RWPE2 (cell line): ENCODE data around the gene KCTD4.

Experiments
- ATAC-seq: fragments of 200-7000 bp; cut with Tn5 transposase; 3 replicates; pipeline ENCODE4 v1.9.1; 2021; ENCODE audit warnings: low read depth
- DNase-seq: peaks from one replicate; pipeline ENCODE4 v3.0.0-alpha.2; 2020; ENCODE audit warnings: low spot score
- H3K27ac ChIP-seq: fragments of 450-650 bp; 2 replicates; pipeline ENCODE4 v1.5.1; 2017; ENCODE audit warnings: mild to moderate bottlenecking; ENCODE audit not compliant: poor library complexity, severe bottlenecking
- H3K27me3 ChIP-seq: fragments of 250-450 bp; sonication (Bioruptor Pico); 2 replicates; pipeline ENCODE4 v1.5.1; 2021; ENCODE audit warnings: mild to moderate bottlenecking, moderate library complexity; ENCODE audit not compliant: insufficient read depth, poor library complexity, severe bottlenecking
- H3K36me3 ChIP-seq: fragments of 250-450 bp; sonication (Bioruptor Pico); 2 replicates; pipeline ENCODE4 v1.5.1; 2020; ENCODE audit warnings: low read depth, mild to moderate bottlenecking, moderate library complexity
- H3K4me1 ChIP-seq: fragments of 250-450 bp; sonication (Bioruptor Pico); 2 replicates; pipeline ENCODE4 v1.5.1; 2021; ENCODE audit warnings: mild to moderate bottlenecking, moderate library complexity; ENCODE audit not compliant: insufficient read depth, poor library complexity, severe bottlenecking
- H3K4me3 ChIP-seq: fragments of 250-450 bp; sonication (Bioruptor Pico); 2 replicates; pipeline ENCODE4 v1.5.1; 2021; ENCODE audit warnings: mild to moderate bottlenecking, moderate library complexity; ENCODE audit not compliant: severe bottlenecking
- H3K9me3 ChIP-seq: fragments of 250-450 bp; sonication (Bioruptor Pico); 2 replicates; pipeline ENCODE4 v1.5.1; 2021; ENCODE audit warnings: mild to moderate bottlenecking, moderate library complexity; ENCODE audit not compliant: severe bottlenecking
- TF ChIP-seq, protein P1 (sequence below): fragments of 450-650 bp; IDR thresholded peaks from one replicate; pipeline ENCODE4 v1.5.1; 2017; ENCODE audit warnings: mild to moderate bottlenecking, moderate library complexity; ENCODE audit not compliant: poor library complexity, severe bottlenecking

The KCTD4 gene

DNA sequence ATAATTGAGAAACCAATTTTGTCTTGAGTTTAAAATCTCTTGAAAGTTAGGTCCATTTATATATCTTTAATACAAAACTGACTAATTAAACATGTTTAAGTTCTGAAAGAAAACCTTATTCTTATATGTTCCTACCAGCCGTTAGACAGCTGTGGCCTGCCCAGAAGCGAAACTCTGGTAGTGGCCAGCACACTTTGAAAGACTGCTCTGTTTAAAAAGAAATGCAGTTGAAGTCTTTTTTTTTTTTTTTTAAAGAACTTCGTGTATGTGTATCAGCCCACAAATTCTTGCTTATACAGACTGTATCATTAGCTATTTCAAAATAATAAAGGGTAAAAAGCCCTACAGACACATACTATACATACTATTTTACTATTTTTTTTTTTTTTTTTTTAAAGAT is 34.0 kb downstream of the KCTD4 start:
- H3K36me3 ChIP-seq = peaks cover 38% of the 10 kb centered on the region
- H3K4me3 ChIP-seq = no peak overlapping the region
- no peaks in the 10 kb centered on the region for H3K27me3 ChIP-seq
- TF ChIP-seq, protein P1, sequence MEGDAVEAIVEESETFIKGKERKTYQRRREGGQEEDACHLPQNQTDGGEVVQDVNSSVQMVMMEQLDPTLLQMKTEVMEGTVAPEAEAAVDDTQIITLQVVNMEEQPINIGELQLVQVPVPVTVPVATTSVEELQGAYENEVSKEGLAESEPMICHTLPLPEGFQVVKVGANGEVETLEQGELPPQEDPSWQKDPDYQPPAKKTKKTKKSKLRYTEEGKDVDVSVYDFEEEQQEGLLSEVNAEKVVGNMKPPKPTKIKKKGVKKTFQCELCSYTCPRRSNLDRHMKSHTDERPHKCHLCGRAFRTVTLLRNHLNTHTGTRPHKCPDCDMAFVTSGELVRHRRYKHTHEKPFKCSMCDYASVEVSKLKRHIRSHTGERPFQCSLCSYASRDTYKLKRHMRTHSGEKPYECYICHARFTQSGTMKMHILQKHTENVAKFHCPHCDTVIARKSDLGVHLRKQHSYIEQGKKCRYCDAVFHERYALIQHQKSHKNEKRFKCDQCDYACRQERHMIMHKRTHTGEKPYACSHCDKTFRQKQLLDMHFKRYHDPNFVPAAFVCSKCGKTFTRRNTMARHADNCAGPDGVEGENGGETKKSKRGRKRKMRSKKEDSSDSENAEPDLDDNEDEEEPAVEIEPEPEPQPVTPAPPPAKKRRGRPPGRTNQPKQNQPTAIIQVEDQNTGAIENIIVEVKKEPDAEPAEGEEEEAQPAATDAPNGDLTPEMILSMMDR = no peak
- peaks cover 31% of the 10 kb centered on the region for H3K4me1 ChIP-seq
- ATAC-seq = no peak
- H3K27ac ChIP-seq = peak overlapping the region; percentile 83
- no peak for DNase-seq
- no peaks in the 10 kb centered on the region for H3K9me3 ChIP-seq

DNA sequence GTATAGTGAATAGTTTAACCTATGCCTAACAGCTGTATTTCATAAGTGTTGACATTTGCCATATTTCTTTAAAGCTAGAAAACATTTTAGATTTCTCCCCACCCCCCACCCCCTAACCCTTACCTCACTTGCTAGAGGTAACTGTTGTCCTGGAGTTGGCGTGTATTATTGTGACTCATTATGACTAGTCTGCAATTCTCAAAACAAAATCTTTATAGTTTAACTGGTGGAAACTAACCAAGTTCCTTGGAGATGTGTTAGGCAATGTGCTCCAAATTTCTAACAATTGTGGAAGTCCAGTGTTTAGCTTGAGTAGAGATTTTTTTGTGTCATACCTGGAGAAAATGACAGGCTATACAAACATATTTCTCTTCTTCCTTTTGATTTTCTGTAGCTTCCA is 38.0 kb downstream of the KCTD4 start:
- Histone ChIP-seq H3K9me3 (no peaks in the 10 kb centered on the region), H3K36me3 (peaks cover 37% of the 10 kb centered on the region), H3K4me3 (no peak overlapping the region), H3K27ac (peak overlapping the region; percentile 80), H3K4me1 (peaks cover 26% of the 10 kb centered on the region), H3K27me3 (no peaks in the 10 kb centered on the region)
- peak; percentile 98 for ATAC-seq
- DNase-seq = no peak
- TF ChIP-seq, protein P1 = no peak

DNA sequence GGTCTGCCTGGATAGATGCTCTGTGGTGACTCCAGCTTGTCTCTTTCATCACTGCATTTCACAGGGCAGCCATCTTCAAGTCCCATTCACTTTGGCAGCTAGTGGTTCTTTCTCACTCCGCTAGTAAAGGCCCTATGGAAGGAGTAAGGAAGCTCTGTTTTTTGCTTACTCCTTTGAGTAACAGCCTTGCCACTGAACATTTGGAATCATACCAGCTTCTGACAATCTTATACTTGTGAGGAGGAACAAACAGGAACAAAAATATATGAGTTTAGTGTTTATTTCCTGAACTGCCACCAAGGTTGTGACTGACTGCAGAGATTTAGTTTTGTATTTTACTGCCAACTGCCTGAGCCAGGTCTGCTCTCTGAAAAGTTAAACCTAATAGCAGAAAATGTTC is 38.7 kb downstream of the KCTD4 start:
- ATAC-seq = peak; percentile 32; the same call in 2 of the 3 replicates
- Histone ChIP-seq H3K27ac (peak overlapping the region; percentile 80), H3K27me3 (no peaks in the 10 kb centered on the region), H3K9me3 (no peaks in the 10 kb centered on the region), H3K36me3 (peaks cover 37% of the 10 kb centered on the region), H3K4me1 (peaks cover 22% of the 10 kb centered on the region), H3K4me3 (no peak overlapping the region)
- DNase-seq = no peak
- TF ChIP-seq, protein P1 = no peak

DNA sequence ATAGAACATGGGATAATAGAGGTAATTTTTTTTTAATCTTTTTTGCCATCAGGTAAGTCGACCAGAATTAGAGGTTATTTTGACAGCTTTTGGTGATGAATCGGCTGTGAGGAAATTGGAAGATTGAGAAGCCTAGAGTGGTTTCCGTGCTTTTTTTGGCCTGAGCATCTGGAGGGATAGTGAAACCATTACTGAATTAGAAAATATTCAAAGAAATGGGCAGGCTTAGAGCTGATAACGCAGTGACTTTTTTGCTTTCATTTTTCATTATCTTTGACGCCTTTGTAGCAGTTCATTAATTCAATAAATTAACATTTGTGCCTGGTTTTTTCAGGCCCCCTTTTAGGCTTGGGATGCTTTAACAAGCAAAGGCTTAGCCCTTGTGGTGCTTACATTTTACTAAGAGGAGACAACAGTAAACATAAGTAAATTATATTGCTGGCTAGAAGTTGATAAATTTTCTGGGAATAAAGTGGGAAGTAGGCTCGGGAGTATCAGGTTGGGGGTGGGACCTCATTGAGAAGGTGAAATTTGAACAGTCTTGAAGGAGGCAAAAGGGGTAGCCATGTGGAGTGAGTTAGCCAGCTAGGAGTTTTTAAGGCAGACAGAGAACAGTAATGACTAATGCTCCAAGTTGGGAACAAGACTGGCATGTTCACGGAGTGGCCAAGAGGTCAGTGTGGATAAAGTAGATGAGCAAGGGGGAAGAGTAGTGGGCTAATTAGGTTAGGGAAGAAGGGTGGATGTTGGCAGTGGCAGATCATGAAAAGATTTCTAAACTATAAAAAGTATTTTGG is 44.1 kb downstream of the KCTD4 start:
- Histone ChIP-seq H3K9me3 (no peaks in the 10 kb centered on the region), H3K27me3 (no peaks in the 10 kb centered on the region), H3K27ac (no peak overlapping the region), H3K4me1 (peaks cover under 1% of the 10 kb centered on the region), H3K36me3 (peaks cover 41% of the 10 kb centered on the region), H3K4me3 (no peak overlapping the region)
- TF ChIP-seq, protein P1 = no peak
- no peak for DNase-seq
- no peak for ATAC-seq

DNA sequence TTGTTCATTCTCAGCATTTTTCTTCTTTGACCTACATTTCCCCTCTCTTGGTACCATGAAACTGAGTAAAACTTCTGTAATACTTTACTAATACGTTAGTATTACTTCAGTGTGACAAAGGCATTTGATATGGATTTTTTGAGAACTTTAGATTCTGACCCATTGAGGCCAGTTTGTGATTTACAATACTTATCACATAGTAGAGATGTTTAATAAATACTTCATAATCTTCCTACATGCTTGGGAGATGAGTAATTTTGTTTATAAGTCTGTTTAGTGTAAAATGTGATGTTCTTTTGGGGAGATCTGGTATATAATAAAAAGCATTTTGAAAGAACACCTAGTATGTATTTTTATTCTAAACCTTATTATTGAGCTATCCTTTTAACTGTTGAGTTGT is 50.9 kb downstream of the KCTD4 start:
- no peaks in the 10 kb centered on the region for H3K9me3 ChIP-seq
- H3K27me3 ChIP-seq = no peaks in the 10 kb centered on the region
- no peak overlapping the region for H3K4me3 ChIP-seq
- TF ChIP-seq, protein P1 = no peak
- DNase-seq (no peak), ATAC-seq (no peak)
- H3K36me3 ChIP-seq = peaks cover 33% of the 10 kb centered on the region
- H3K27ac ChIP-seq = no peak overlapping the region
- H3K4me1 ChIP-seq = no peaks in the 10 kb centered on the region
